Measurements from ENCODE around the gene KDM5C.

- TF ChIP-seq EP300 (conservative IDR thresholded peaks at IDR 0.05; ENCODE audit: poor library complexity, severe bottlenecking) (no peak), CTCF (IDR thresholded peaks at IDR 0.05; ENCODE audit: poor library complexity, severe bottlenecking) (no peak), POLR2AphosphoS5 (IDR thresholded peaks at IDR 0.05) (no peak), MXI1 (conservative IDR thresholded peaks at IDR 0.05; ENCODE audit: poor library complexity, severe bottlenecking) (no peak)
Measured at GRCh38 chrX:53237056-53237455, 12.0 kb upstream of the KDM5C start.

All from neural cell (in vitro differentiated cells).